Measurements from ENCODE around the gene SDK2. TPM values are rescaled to one million over a fixed set of nuclear protein-coding genes. Genes with fewer than 3 reads are reported as not detected.

The SDK2 gene
- total and polyA plus RNA-seq, 9 of the 15 experiments (the other 6 are each of a cell fraction or from before 2014, with no cell fraction given): 0.04 TPM; not detected in 8

- TF ChIP-seq ZNF316 (IDR thresholded peaks at IDR 0.05) (0 out of 2 replicates have a peak, but pooled peaks have one; percentile 17), TEAD1 (CRISPR knock-in tag; IDR thresholded peaks at IDR 0.05) (no peak), NCOR1 (IDR thresholded peaks at IDR 0.05) (no peak), EGR1 (conservative IDR thresholded peaks at IDR 0.05) (no peak), ZFP1 (CRISPR knock-in tag; IDR thresholded peaks at IDR 0.05) (no peak), BRD4 (IDR thresholded peaks at IDR 0.05) (no peak), ETV1 (tag; conservative IDR thresholded peaks at IDR 0.05; ENCODE audit: low read depth) (peak; percentile 34; the same call in 1 of the 2 replicates), ETV5 (CRISPR knock-in tag; IDR thresholded peaks at IDR 0.05; ENCODE audit: low read depth) (0 out of 2 replicates have a peak, but pooled peaks have one; percentile 34)
- TF ChIP-seq, protein P1, sequence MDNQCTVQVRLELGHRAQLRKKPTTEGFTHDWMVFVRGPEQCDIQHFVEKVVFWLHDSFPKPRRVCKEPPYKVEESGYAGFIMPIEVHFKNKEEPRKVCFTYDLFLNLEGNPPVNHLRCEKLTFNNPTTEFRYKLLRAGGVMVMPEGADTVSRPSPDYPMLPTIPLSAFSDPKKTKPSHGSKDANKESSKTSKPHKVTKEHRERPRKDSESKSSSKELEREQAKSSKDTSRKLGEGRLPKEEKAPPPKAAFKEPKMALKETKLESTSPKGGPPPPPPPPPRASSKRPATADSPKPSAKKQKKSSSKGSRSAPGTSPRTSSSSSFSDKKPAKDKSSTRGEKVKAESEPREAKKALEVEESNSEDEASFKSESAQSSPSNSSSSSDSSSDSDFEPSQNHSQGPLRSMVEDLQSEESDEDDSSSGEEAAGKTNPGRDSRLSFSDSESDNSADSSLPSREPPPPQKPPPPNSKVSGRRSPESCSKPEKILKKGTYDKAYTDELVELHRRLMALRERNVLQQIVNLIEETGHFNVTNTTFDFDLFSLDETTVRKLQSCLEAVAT (IDR thresholded peaks at IDR 0.05): no peak
- TF ChIP-seq, protein P2, sequence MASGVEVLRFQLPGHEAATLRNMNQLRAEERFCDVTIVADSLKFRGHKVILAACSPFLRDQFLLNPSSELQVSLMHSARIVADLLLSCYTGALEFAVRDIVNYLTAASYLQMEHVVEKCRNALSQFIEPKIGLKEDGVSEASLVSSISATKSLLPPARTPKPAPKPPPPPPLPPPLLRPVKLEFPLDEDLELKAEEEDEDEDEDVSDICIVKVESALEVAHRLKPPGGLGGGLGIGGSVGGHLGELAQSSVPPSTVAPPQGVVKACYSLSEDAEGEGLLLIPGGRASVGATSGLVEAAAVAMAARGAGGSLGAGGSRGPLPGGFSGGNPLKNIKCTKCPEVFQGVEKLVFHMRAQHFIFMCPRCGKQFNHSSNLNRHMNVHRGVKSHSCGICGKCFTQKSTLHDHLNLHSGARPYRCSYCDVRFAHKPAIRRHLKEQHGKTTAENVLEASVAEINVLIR (CRISPR knock-in tag; IDR thresholded peaks at IDR 0.05): no peak
These were observed 278.2 kb downstream of the SDK2 start (continued) for GRCh38 chr17:73365906-73366623.

Data from K562 (cell line).